WTC11 (cell line): ENCODE data around the gene ENDOV. TPM values are rescaled to one million over a fixed set of nuclear protein-coding genes. Genes with fewer than 3 reads are reported as not detected.

Source experiments
- ATAC-seq: fragments of 200-7000 bp; cut with Tn5 transposase; 2 replicates; pipeline ENCODE4 v1.10.0; 2021; ENCODE audit warnings: mild to moderate bottlenecking, moderate library complexity
- CTCF ChIA-PET: fragments of 300-600 bp; sonication (Branson Sonifier 250); formaldehyde crosslinking; loops from one replicate; lab custom pipeline; 2021; ENCODE audit warnings: antibody characterized with exemption; lab: Charles Lee
- POLR2A ChIA-PET: fragments of 350-600 bp; sonication (Branson Sonifier 250); formaldehyde crosslinking; loops from one replicate; lab custom pipeline; 2021; ENCODE audit warnings: antibody characterized with exemption; lab: Charles Lee
- DNase-seq: peaks from one replicate; pipeline ENCODE4 v3.0.0; 2021; ENCODE audit warnings: low spot score
- H3K27ac Mint-ChIP-seq: 2 replicates; pipeline ENCODE4 v1.8.0; 2021; ENCODE audit warnings: mixed read lengths
- H3K27me3 Mint-ChIP-seq: 2 replicates; pipeline ENCODE4 v1.8.0; 2021; ENCODE audit warnings: low read depth, mild to moderate bottlenecking, moderate library complexity, mixed read lengths
- H3K36me3 Mint-ChIP-seq: 2 replicates; pipeline ENCODE4 v1.8.0; 2021; ENCODE audit warnings: mixed read lengths
- H3K4me1 Mint-ChIP-seq: 2 replicates; pipeline ENCODE4 v1.8.0; 2022; ENCODE audit warnings: mixed read lengths
- H3K4me3 Mint-ChIP-seq: 2 replicates; pipeline ENCODE4 v1.8.0; 2021; ENCODE audit warnings: mild to moderate bottlenecking, moderate library complexity, mixed read lengths
- H3K9me3 Mint-ChIP-seq: 2 replicates; pipeline ENCODE4 v1.8.0; 2021; ENCODE audit warnings: mixed read lengths
- ATF1 ChIP-seq: sonication (generic); formaldehyde crosslinking; IDR thresholded peaks from 2 replicates; pipeline ENCODE4 v1.8.1; 2023; ENCODE audit warnings: mild to moderate bottlenecking, moderate library complexity, missing genetic modification reagents
- CBFB ChIP-seq: sonication (generic); formaldehyde crosslinking; IDR thresholded peaks from 2 replicates; pipeline ENCODE4 v1.8.1; 2022; ENCODE audit warnings: mild to moderate bottlenecking, low read depth, missing genetic modification reagents
- CREB1 ChIP-seq: sonication (generic); formaldehyde crosslinking; IDR thresholded peaks from 2 replicates; pipeline ENCODE4 v1.8.0; 2023; ENCODE audit warnings: mild to moderate bottlenecking, missing genetic modification reagents
- ELF4 ChIP-seq: sonication (generic); formaldehyde crosslinking; IDR thresholded peaks from 2 replicates; pipeline ENCODE4 v1.8.1; 2022; ENCODE audit warnings: low read depth, mild to moderate bottlenecking, moderate library complexity, missing genetic modification reagents
- ETV6 ChIP-seq: sonication (generic); formaldehyde crosslinking; IDR thresholded peaks from 2 replicates; pipeline ENCODE4 v1.8.1; 2022; ENCODE audit warnings: mild to moderate bottlenecking, missing genetic modification reagents
- FOXJ3 ChIP-seq: sonication (generic); formaldehyde crosslinking; IDR thresholded peaks from 2 replicates; pipeline ENCODE4 v1.9.0; 2021; ENCODE audit warnings: missing genetic modification reagents, mild to moderate bottlenecking, borderline replicate concordance
- GRHL2 ChIP-seq: fragments of 250-450 bp; sonication (Bioruptor Pico); IDR thresholded peaks from 2 replicates; pipeline ENCODE4 v1.8.0; 2022; ENCODE audit warnings: mild to moderate bottlenecking, moderate library complexity; ENCODE audit not compliant: insufficient replicate concordance, severe bottlenecking
- GTF2I ChIP-seq: fragments of 250-450 bp; sonication (Bioruptor Pico); conservative IDR thresholded peaks from 2 replicates; pipeline ENCODE4 v1.4.0; 2021; ENCODE audit warnings: mild to moderate bottlenecking
- HMGA2 ChIP-seq: fragments of 250-450 bp; sonication (Bioruptor Pico); IDR thresholded peaks from 2 replicates; pipeline ENCODE4 v1.4.0; 2021; ENCODE audit warnings: mild to moderate bottlenecking, moderate library complexity
- NFYB ChIP-seq: sonication (generic); formaldehyde crosslinking; conservative IDR thresholded peaks from 2 replicates; pipeline ENCODE4 v1.8.0; 2022; ENCODE audit warnings: low read depth, missing genetic modification reagents
- NR1H2 ChIP-seq: sonication (generic); formaldehyde crosslinking; IDR thresholded peaks from 2 replicates; pipeline ENCODE4 v1.9.0; 2021; ENCODE audit warnings: mild to moderate bottlenecking, moderate library complexity, missing genetic modification reagents
- RELA ChIP-seq: sonication (generic); formaldehyde crosslinking; IDR thresholded peaks from 2 replicates; pipeline ENCODE4 v1.8.1; 2022; ENCODE audit warnings: missing genetic modification reagents, mild to moderate bottlenecking, borderline replicate concordance
- SMAD3 ChIP-seq: sonication (generic); formaldehyde crosslinking; IDR thresholded peaks from 2 replicates; pipeline ENCODE4 v1.8.0; 2022; ENCODE audit warnings: missing genetic modification reagents, mild to moderate bottlenecking, borderline replicate concordance
- SOX15 ChIP-seq: fragments of 250-450 bp; sonication (Bioruptor Pico); IDR thresholded peaks from 2 replicates; pipeline ENCODE4 v1.9.0; 2021; ENCODE audit warnings: mild to moderate bottlenecking
- ZBTB21 ChIP-seq: sonication (generic); formaldehyde crosslinking; IDR thresholded peaks from 2 replicates; pipeline ENCODE4 v1.8.1; 2023; ENCODE audit warnings: mild to moderate bottlenecking, missing genetic modification reagents, borderline replicate concordance
- ZNF138 ChIP-seq: sonication (generic); formaldehyde crosslinking; conservative IDR thresholded peaks from 2 replicates; pipeline ENCODE4 v1.8.1; 2022; ENCODE audit warnings: mild to moderate bottlenecking, moderate library complexity, missing genetic modification reagents
- ZNF317 ChIP-seq: sonication (generic); formaldehyde crosslinking; IDR thresholded peaks from 2 replicates; pipeline ENCODE4 v1.8.1; 2023; ENCODE audit warnings: low read depth, mild to moderate bottlenecking, moderate library complexity, missing genetic modification reagents, borderline replicate concordance
- ZNF396 ChIP-seq: fragments of 250-450 bp; sonication (Bioruptor Pico); IDR thresholded peaks from 2 replicates; pipeline ENCODE4 v1.8.0; 2021; ENCODE audit warnings: mild to moderate bottlenecking, moderate library complexity, borderline replicate concordance
- ZNF416 ChIP-seq: fragments of 250-450 bp; sonication (Bioruptor Pico); IDR thresholded peaks from 2 replicates; pipeline ENCODE4 v1.9.0; 2021; ENCODE audit warnings: mild to moderate bottlenecking, inconsistent platforms
- ZNF671 ChIP-seq: fragments of 250-450 bp; sonication (Bioruptor Pico); IDR thresholded peaks from 2 replicates; pipeline ENCODE4 v1.8.0; 2021; ENCODE audit warnings: mild to moderate bottlenecking
- total RNA-seq: library from RNA; stranded (reverse); gene quantifications from 3 replicates; pipeline ENCODE4 v1.2.3, GENCODE V29; 2021
- TF ChIP-seq, protein P1 (sequence below): sonication (generic); formaldehyde crosslinking; IDR thresholded peaks from 2 replicates; pipeline ENCODE4 v1.8.1; 2022; ENCODE audit warnings: low read depth, mild to moderate bottlenecking, moderate library complexity, missing genetic modification reagents, borderline replicate concordance
- TF ChIP-seq, protein P2 (sequence below): sonication (generic); formaldehyde crosslinking; IDR thresholded peaks from 2 replicates; pipeline ENCODE4 v1.8.0; 2023; ENCODE audit warnings: missing genetic modification reagents
- TF ChIP-seq, protein P3 (sequence below): sonication (generic); formaldehyde crosslinking; conservative IDR thresholded peaks from 2 replicates; pipeline ENCODE4 v1.8.1; 2022; ENCODE audit warnings: mild to moderate bottlenecking, missing genetic modification reagents
- TF ChIP-seq, protein P4 (sequence below): fragments of 250-450 bp; sonication (Bioruptor Pico); IDR thresholded peaks from 2 replicates; pipeline ENCODE4 v1.9.0; 2021; ENCODE audit warnings: mild to moderate bottlenecking, borderline replicate concordance
- TF ChIP-seq, protein P5 (sequence below): sonication (generic); formaldehyde crosslinking; IDR thresholded peaks from 2 replicates; pipeline ENCODE4 v1.8.1; 2022; ENCODE audit warnings: mild to moderate bottlenecking, missing genetic modification reagents, moderate library complexity, borderline replicate concordance
- TF ChIP-seq, protein P6 (sequence below): sonication (generic); formaldehyde crosslinking; IDR thresholded peaks from 2 replicates; pipeline ENCODE4 v1.8.0; 2022; ENCODE audit warnings: mild to moderate bottlenecking, missing genetic modification reagents
- TF ChIP-seq, protein P7 (sequence below): sonication (generic); formaldehyde crosslinking; IDR thresholded peaks from 2 replicates; pipeline ENCODE4 v1.8.1; 2022; ENCODE audit warnings: mild to moderate bottlenecking, moderate library complexity, missing genetic modification reagents

Gene ENDOV
- total RNA-seq, 1 experiment from 2014 or later = 25.2 TPM

DNA sequence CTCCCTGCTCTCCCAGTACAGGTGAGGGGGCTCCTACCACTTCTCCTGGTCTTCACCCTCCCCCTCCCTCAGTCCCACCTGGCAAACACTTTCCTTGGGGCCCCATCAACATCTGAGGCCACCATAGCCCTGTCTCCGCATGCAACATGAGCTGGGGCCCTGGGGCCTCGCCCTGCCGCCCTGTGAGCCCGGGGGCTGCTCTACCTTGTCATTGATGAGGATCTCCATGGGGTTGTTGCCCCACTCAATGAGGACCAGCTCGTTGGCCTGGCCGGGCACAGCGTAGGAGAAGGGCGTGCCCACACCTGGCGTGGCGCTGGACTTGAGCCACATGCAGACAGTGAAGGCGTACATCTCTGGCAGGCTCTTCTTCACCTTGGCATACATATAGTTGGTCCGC is 58.0 kb downstream of the ENDOV start:
- ATAC-seq (no peak), DNase-seq (no peak)
- no peaks in the 10 kb centered on the region for H3K36me3 Mint-ChIP-seq
- no peak for TF ChIP-seq NR1H2 (CRISPR knock-in tag)
- TF ChIP-seq, protein P1, sequence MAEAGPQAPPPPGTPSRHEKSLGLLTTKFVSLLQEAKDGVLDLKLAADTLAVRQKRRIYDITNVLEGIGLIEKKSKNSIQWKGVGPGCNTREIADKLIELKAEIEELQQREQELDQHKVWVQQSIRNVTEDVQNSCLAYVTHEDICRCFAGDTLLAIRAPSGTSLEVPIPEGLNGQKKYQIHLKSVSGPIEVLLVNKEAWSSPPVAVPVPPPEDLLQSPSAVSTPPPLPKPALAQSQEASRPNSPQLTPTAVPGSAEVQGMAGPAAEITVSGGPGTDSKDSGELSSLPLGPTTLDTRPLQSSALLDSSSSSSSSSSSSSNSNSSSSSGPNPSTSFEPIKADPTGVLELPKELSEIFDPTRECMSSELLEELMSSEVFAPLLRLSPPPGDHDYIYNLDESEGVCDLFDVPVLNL (CRISPR knock-in tag) = no peak
- no peak for TF ChIP-seq GRHL2 (CRISPR knock-in tag)
- no peak for TF ChIP-seq SOX15 (CRISPR knock-in tag)
- TF ChIP-seq CBFB (CRISPR knock-in tag) = no peak
- TF ChIP-seq, protein P2, sequence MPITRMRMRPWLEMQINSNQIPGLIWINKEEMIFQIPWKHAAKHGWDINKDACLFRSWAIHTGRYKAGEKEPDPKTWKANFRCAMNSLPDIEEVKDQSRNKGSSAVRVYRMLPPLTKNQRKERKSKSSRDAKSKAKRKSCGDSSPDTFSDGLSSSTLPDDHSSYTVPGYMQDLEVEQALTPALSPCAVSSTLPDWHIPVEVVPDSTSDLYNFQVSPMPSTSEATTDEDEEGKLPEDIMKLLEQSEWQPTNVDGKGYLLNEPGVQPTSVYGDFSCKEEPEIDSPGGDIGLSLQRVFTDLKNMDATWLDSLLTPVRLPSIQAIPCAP (CRISPR knock-in tag) = no peak
- TF ChIP-seq ELF4 (CRISPR knock-in tag) = no peak
- TF ChIP-seq ZNF416 (CRISPR knock-in tag) = no peak
- no peak for TF ChIP-seq RELA (CRISPR knock-in tag)
- TF ChIP-seq, protein P3, sequence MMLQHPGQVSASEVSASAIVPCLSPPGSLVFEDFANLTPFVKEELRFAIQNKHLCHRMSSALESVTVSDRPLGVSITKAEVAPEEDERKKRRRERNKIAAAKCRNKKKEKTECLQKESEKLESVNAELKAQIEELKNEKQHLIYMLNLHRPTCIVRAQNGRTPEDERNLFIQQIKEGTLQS (CRISPR knock-in tag) = no peak
- TF ChIP-seq ETV6 (CRISPR knock-in tag) = no peak
- TF ChIP-seq NFYB (CRISPR knock-in tag) = no peak
- no peak for TF ChIP-seq ATF1
- TF ChIP-seq ZNF671 (CRISPR knock-in tag) = no peak
- no peak overlapping the region for H3K4me3 Mint-ChIP-seq
- CTCF ChIA-PET = interaction anchor here (0.7 to 2.5 kb wide), 4 partner anchors 28 to 103 kb away, joined by 4 to 11 read pairs (median 6); no protein-coding TSS in a partner anchor
- H3K27ac Mint-ChIP-seq = no peak overlapping the region
- no peaks in the 10 kb centered on the region for H3K9me3 Mint-ChIP-seq
- peaks cover 5% of the 10 kb centered on the region for H3K4me1 Mint-ChIP-seq
- POLR2A ChIA-PET = interaction anchor here (1.0 kb wide), 1 partner anchor 18 kb away, joined by 5 read pairs; no protein-coding TSS in a partner anchor
- peaks cover 68% of the 10 kb centered on the region for H3K27me3 Mint-ChIP-seq

DNA sequence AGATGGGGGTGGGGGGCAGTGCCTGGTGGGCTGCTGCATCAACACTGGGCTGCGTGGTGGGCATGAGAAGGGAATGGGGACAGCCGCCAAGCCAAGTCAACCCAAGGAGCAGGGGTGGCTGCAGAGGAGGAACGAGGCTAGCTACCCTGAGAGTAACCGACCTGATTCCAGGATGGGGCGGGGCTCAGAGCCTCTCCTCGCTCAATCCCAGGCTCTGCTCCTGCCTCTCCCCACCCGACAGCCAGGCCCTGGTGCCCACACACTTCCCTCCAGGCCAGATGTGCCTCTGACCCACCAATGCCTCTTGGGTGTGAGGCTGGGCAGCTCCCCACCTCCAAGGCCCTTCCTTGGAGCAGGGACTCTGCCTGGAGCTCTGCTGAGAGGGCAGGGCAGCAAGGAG is 58.7 kb downstream of the ENDOV start:
- H3K4me3 Mint-ChIP-seq = no peak overlapping the region
- H3K27me3 Mint-ChIP-seq = peaks cover 69% of the 10 kb centered on the region
- ATAC-seq = no peak
- H3K4me1 Mint-ChIP-seq = peaks cover 5% of the 10 kb centered on the region
- no peaks in the 10 kb centered on the region for H3K9me3 Mint-ChIP-seq
- H3K36me3 Mint-ChIP-seq = no peaks in the 10 kb centered on the region
- CTCF ChIA-PET = interaction anchor here (0.7 to 2.5 kb wide), 4 partner anchors 28 to 102 kb away, joined by 4 to 11 read pairs (median 6); no protein-coding TSS in a partner anchor
- no peak overlapping the region for H3K27ac Mint-ChIP-seq
- DNase-seq = no peak
- POLR2A ChIA-PET = interaction anchor here (1.0 kb wide), 1 partner anchor 19 kb away, joined by 5 read pairs; no protein-coding TSS in a partner anchor
- TF ChIP-seq ZNF396 (CRISPR knock-in tag) (no peak), CREB1 (no peak), ZBTB21 (no peak), FOXJ3 (CRISPR knock-in tag) (no peak), GTF2I (no peak), SMAD3 (CRISPR knock-in tag) (no peak), GRHL2 (CRISPR knock-in tag) (no peak), ZNF317 (no peak), HMGA2 (CRISPR knock-in tag) (no peak), ZNF138 (CRISPR knock-in tag) (no peak), NR1H2 (CRISPR knock-in tag) (no peak)
- TF ChIP-seq, protein P4, sequence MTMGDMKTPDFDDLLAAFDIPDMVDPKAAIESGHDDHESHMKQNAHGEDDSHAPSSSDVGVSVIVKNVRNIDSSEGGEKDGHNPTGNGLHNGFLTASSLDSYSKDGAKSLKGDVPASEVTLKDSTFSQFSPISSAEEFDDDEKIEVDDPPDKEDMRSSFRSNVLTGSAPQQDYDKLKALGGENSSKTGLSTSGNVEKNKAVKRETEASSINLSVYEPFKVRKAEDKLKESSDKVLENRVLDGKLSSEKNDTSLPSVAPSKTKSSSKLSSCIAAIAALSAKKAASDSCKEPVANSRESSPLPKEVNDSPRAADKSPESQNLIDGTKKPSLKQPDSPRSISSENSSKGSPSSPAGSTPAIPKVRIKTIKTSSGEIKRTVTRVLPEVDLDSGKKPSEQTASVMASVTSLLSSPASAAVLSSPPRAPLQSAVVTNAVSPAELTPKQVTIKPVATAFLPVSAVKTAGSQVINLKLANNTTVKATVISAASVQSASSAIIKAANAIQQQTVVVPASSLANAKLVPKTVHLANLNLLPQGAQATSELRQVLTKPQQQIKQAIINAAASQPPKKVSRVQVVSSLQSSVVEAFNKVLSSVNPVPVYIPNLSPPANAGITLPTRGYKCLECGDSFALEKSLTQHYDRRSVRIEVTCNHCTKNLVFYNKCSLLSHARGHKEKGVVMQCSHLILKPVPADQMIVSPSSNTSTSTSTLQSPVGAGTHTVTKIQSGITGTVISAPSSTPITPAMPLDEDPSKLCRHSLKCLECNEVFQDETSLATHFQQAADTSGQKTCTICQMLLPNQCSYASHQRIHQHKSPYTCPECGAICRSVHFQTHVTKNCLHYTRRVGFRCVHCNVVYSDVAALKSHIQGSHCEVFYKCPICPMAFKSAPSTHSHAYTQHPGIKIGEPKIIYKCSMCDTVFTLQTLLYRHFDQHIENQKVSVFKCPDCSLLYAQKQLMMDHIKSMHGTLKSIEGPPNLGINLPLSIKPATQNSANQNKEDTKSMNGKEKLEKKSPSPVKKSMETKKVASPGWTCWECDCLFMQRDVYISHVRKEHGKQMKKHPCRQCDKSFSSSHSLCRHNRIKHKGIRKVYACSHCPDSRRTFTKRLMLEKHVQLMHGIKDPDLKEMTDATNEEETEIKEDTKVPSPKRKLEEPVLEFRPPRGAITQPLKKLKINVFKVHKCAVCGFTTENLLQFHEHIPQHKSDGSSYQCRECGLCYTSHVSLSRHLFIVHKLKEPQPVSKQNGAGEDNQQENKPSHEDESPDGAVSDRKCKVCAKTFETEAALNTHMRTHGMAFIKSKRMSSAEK (CRISPR knock-in tag) = no peak
- TF ChIP-seq, protein P5, sequence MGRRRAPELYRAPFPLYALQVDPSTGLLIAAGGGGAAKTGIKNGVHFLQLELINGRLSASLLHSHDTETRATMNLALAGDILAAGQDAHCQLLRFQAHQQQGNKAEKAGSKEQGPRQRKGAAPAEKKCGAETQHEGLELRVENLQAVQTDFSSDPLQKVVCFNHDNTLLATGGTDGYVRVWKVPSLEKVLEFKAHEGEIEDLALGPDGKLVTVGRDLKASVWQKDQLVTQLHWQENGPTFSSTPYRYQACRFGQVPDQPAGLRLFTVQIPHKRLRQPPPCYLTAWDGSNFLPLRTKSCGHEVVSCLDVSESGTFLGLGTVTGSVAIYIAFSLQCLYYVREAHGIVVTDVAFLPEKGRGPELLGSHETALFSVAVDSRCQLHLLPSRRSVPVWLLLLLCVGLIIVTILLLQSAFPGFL = no peak
- TF ChIP-seq, protein P6, sequence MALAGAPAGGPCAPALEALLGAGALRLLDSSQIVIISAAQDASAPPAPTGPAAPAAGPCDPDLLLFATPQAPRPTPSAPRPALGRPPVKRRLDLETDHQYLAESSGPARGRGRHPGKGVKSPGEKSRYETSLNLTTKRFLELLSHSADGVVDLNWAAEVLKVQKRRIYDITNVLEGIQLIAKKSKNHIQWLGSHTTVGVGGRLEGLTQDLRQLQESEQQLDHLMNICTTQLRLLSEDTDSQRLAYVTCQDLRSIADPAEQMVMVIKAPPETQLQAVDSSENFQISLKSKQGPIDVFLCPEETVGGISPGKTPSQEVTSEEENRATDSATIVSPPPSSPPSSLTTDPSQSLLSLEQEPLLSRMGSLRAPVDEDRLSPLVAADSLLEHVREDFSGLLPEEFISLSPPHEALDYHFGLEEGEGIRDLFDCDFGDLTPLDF (CRISPR knock-in tag) = no peak
- TF ChIP-seq, protein P7, sequence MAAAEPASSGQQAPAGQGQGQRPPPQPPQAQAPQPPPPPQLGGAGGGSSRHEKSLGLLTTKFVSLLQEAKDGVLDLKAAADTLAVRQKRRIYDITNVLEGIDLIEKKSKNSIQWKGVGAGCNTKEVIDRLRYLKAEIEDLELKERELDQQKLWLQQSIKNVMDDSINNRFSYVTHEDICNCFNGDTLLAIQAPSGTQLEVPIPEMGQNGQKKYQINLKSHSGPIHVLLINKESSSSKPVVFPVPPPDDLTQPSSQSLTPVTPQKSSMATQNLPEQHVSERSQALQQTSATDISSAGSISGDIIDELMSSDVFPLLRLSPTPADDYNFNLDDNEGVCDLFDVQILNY (CRISPR knock-in tag) = no peak
